Measurements from ENCODE around the gene DGKI.

Gene DGKI

GRCh38 chr7:137539111-137539715 is 307.6 kb downstream of the DGKI start:
- H3K9ac ChIP-seq (ENCODE audit: low read length in 2 of 2), result no peak overlapping the region
- no peaks in the 10 kb centered on the region for H3K4me1 ChIP-seq (ENCODE audit: control insufficient read depth, insufficient read depth, low read length)
- H3K9me3 ChIP-seq (ENCODE audit: control insufficient read depth in 2 of 2, low read length in 2 of 2), result no peaks in the 10 kb centered on the region
- H3K36me3 ChIP-seq (ENCODE audit: control insufficient read depth in 2 of 2, insufficient read depth in 2 of 2, low read length in 2 of 2), result no peaks in the 10 kb centered on the region
- H3K4me3 ChIP-seq (ENCODE audit: low read length in 2 of 2), result no peak overlapping the region
- no peaks in the 10 kb centered on the region for H3K27me3 ChIP-seq (ENCODE audit: control insufficient read depth in 1 of 2, insufficient read depth in 2 of 2, low read length in 2 of 2)
- H3K27ac ChIP-seq (ENCODE audit: low read length), result no peak overlapping the region

GRCh38 chr7:137538361-137538762 is 308.4 kb downstream of the DGKI start:
- Histone ChIP-seq H3K9me3 (ENCODE audit: control insufficient read depth in 2 of 2, low read length in 2 of 2) (no peaks in the 10 kb centered on the region), H3K27ac (ENCODE audit: low read length) (no peak overlapping the region), H3K36me3 (ENCODE audit: control insufficient read depth in 2 of 2, insufficient read depth in 2 of 2, low read length in 2 of 2) (no peaks in the 10 kb centered on the region), H3K27me3 (ENCODE audit: control insufficient read depth in 1 of 2, insufficient read depth in 2 of 2, low read length in 2 of 2) (no peaks in the 10 kb centered on the region), H3K4me1 (ENCODE audit: control insufficient read depth, insufficient read depth, low read length) (no peaks in the 10 kb centered on the region), H3K4me3 (ENCODE audit: low read length in 2 of 2) (no peak overlapping the region), H3K9ac (ENCODE audit: low read length in 2 of 2) (no peak overlapping the region)

GRCh38 chr7:137535579-137535978 is 311.2 kb downstream of the DGKI start:
- H3K27me3 ChIP-seq (ENCODE audit: control insufficient read depth in 1 of 2, insufficient read depth in 2 of 2, low read length in 2 of 2), result no peaks in the 10 kb centered on the region
- H3K4me3 ChIP-seq (ENCODE audit: low read length in 2 of 2), result no peak overlapping the region
- H3K9ac ChIP-seq (ENCODE audit: low read length in 2 of 2), result no peak overlapping the region
- no peak overlapping the region for H3K27ac ChIP-seq (ENCODE audit: low read length)
- no peaks in the 10 kb centered on the region for H3K9me3 ChIP-seq (ENCODE audit: control insufficient read depth in 2 of 2, low read length in 2 of 2)
- H3K36me3 ChIP-seq (ENCODE audit: control insufficient read depth in 2 of 2, insufficient read depth in 2 of 2, low read length in 2 of 2), result no peaks in the 10 kb centered on the region
- no peaks in the 10 kb centered on the region for H3K4me1 ChIP-seq (ENCODE audit: control insufficient read depth, insufficient read depth, low read length)

- Histone ChIP-seq H3K27me3 (ENCODE audit: control insufficient read depth in 1 of 2, insufficient read depth in 2 of 2, low read length in 2 of 2) (no peaks in the 10 kb centered on the region), H3K27ac (ENCODE audit: low read length) (no peak overlapping the region), H3K4me3 (ENCODE audit: low read length in 2 of 2) (no peak overlapping the region), H3K36me3 (ENCODE audit: control insufficient read depth in 2 of 2, insufficient read depth in 2 of 2, low read length in 2 of 2) (no peaks in the 10 kb centered on the region), H3K4me1 (ENCODE audit: control insufficient read depth, insufficient read depth, low read length) (no peaks in the 10 kb centered on the region), H3K9me3 (ENCODE audit: control insufficient read depth in 2 of 2, low read length in 2 of 2) (no peaks in the 10 kb centered on the region), H3K9ac (ENCODE audit: low read length in 2 of 2) (no peak overlapping the region)
Observed at GRCh38 chr7:137531671-137532070, 315.1 kb downstream of the DGKI start.

- Histone ChIP-seq H3K4me3 (ENCODE audit: low read length in 2 of 2) (no peak overlapping the region), H3K27me3 (ENCODE audit: control insufficient read depth in 1 of 2, insufficient read depth in 2 of 2, low read length in 2 of 2) (no peaks in the 10 kb centered on the region), H3K4me1 (ENCODE audit: control insufficient read depth, insufficient read depth, low read length) (no peaks in the 10 kb centered on the region), H3K9ac (ENCODE audit: low read length in 2 of 2) (no peak overlapping the region), H3K9me3 (ENCODE audit: control insufficient read depth in 2 of 2, low read length in 2 of 2) (no peaks in the 10 kb centered on the region), H3K36me3 (ENCODE audit: control insufficient read depth in 2 of 2, insufficient read depth in 2 of 2, low read length in 2 of 2) (no peaks in the 10 kb centered on the region), H3K27ac (ENCODE audit: low read length) (no peak overlapping the region)
Observed at GRCh38 chr7:137527634-137528033, 319.1 kb downstream of the DGKI start.

GRCh38 chr7:137523171-137523570 is 323.6 kb downstream of the DGKI start:
- H3K9me3 ChIP-seq (ENCODE audit: control insufficient read depth in 2 of 2, low read length in 2 of 2), result no peaks in the 10 kb centered on the region
- H3K27me3 ChIP-seq (ENCODE audit: control insufficient read depth in 1 of 2, insufficient read depth in 2 of 2, low read length in 2 of 2), result no peaks in the 10 kb centered on the region
- no peaks in the 10 kb centered on the region for H3K4me1 ChIP-seq (ENCODE audit: control insufficient read depth, insufficient read depth, low read length)
- H3K36me3 ChIP-seq (ENCODE audit: control insufficient read depth in 2 of 2, insufficient read depth in 2 of 2, low read length in 2 of 2), result no peaks in the 10 kb centered on the region
- H3K9ac ChIP-seq (ENCODE audit: low read length in 2 of 2), result no peak overlapping the region
- no peak overlapping the region for H3K4me3 ChIP-seq (ENCODE audit: low read length in 2 of 2)
- no peak overlapping the region for H3K27ac ChIP-seq (ENCODE audit: low read length)

- Histone ChIP-seq H3K27ac (ENCODE audit: low read length) (no peak overlapping the region), H3K4me1 (ENCODE audit: control insufficient read depth, insufficient read depth, low read length) (no peaks in the 10 kb centered on the region), H3K36me3 (ENCODE audit: control insufficient read depth in 2 of 2, insufficient read depth in 2 of 2, low read length in 2 of 2) (no peaks in the 10 kb centered on the region), H3K9ac (ENCODE audit: low read length in 2 of 2) (no peak overlapping the region), H3K4me3 (ENCODE audit: low read length in 2 of 2) (no peak overlapping the region), H3K27me3 (ENCODE audit: control insufficient read depth in 1 of 2, insufficient read depth in 2 of 2, low read length in 2 of 2) (no peaks in the 10 kb centered on the region), H3K9me3 (ENCODE audit: control insufficient read depth in 2 of 2, low read length in 2 of 2) (no peaks in the 10 kb centered on the region)
Observed at GRCh38 chr7:137521451-137521850, 325.3 kb downstream of the DGKI start.

GRCh38 chr7:137519947-137520346 is 326.8 kb downstream of the DGKI start:
- H3K9me3 ChIP-seq (ENCODE audit: control insufficient read depth in 2 of 2, low read length in 2 of 2), result no peaks in the 10 kb centered on the region

GRCh38 chr7:137519181-137519691 is 327.5 kb downstream of the DGKI start:
- no peaks in the 10 kb centered on the region for H3K4me1 ChIP-seq (ENCODE audit: control insufficient read depth, insufficient read depth, low read length)
- H3K27me3 ChIP-seq (ENCODE audit: control insufficient read depth in 1 of 2, insufficient read depth in 2 of 2, low read length in 2 of 2), result no peaks in the 10 kb centered on the region
- H3K9ac ChIP-seq (ENCODE audit: low read length in 2 of 2), result no peak overlapping the region
- no peaks in the 10 kb centered on the region for H3K36me3 ChIP-seq (ENCODE audit: control insufficient read depth in 2 of 2, insufficient read depth in 2 of 2, low read length in 2 of 2)
- H3K4me3 ChIP-seq (ENCODE audit: low read length in 2 of 2), result no peak overlapping the region
- H3K27ac ChIP-seq (ENCODE audit: low read length), result no peak overlapping the region
- no peaks in the 10 kb centered on the region for H3K9me3 ChIP-seq (ENCODE audit: control insufficient read depth in 2 of 2, low read length in 2 of 2)

More at GRCh38 chr7:137519947-137520346, 326.8 kb downstream of the DGKI start:
- Histone ChIP-seq H3K27me3 (ENCODE audit: control insufficient read depth in 1 of 2, insufficient read depth in 2 of 2, low read length in 2 of 2) (no peaks in the 10 kb centered on the region), H3K9ac (ENCODE audit: low read length in 2 of 2) (no peak overlapping the region), H3K4me1 (ENCODE audit: control insufficient read depth, insufficient read depth, low read length) (no peaks in the 10 kb centered on the region), H3K27ac (ENCODE audit: low read length) (no peak overlapping the region), H3K4me3 (ENCODE audit: low read length in 2 of 2) (no peak overlapping the region), H3K36me3 (ENCODE audit: control insufficient read depth in 2 of 2, insufficient read depth in 2 of 2, low read length in 2 of 2) (no peaks in the 10 kb centered on the region)

GRCh38 chr7:137513091-137513490 is 333.7 kb downstream of the DGKI start:
- H3K4me1 ChIP-seq (ENCODE audit: control insufficient read depth, insufficient read depth, low read length), result no peaks in the 10 kb centered on the region
- H3K27ac ChIP-seq (ENCODE audit: low read length), result no peak overlapping the region
- no peak overlapping the region for H3K4me3 ChIP-seq (ENCODE audit: low read length in 2 of 2)
- no peaks in the 10 kb centered on the region for H3K27me3 ChIP-seq (ENCODE audit: control insufficient read depth in 1 of 2, insufficient read depth in 2 of 2, low read length in 2 of 2)
- H3K9ac ChIP-seq (ENCODE audit: low read length in 2 of 2), result no peak overlapping the region
- H3K9me3 ChIP-seq (ENCODE audit: control insufficient read depth in 2 of 2, low read length in 2 of 2), result no peaks in the 10 kb centered on the region
- no peaks in the 10 kb centered on the region for H3K36me3 ChIP-seq (ENCODE audit: control insufficient read depth in 2 of 2, insufficient read depth in 2 of 2, low read length in 2 of 2)

GRCh38 chr7:137507096-137507495 is 339.7 kb downstream of the DGKI start:
- Histone ChIP-seq H3K27ac (ENCODE audit: low read length) (no peak overlapping the region), H3K9me3 (ENCODE audit: control insufficient read depth in 2 of 2, low read length in 2 of 2) (no peaks in the 10 kb centered on the region), H3K9ac (ENCODE audit: low read length in 2 of 2) (no peak overlapping the region), H3K27me3 (ENCODE audit: control insufficient read depth in 1 of 2, insufficient read depth in 2 of 2, low read length in 2 of 2) (no peaks in the 10 kb centered on the region), H3K36me3 (ENCODE audit: control insufficient read depth in 2 of 2, insufficient read depth in 2 of 2, low read length in 2 of 2) (no peaks in the 10 kb centered on the region), H3K4me1 (ENCODE audit: control insufficient read depth, insufficient read depth, low read length) (no peaks in the 10 kb centered on the region), H3K4me3 (ENCODE audit: low read length in 2 of 2) (no peak overlapping the region)

All from stomach smooth muscle (tissue), 2 donors.